Stimulated activated CD8-positive, alpha-beta memory T cell treated with anti-CD3 and anti-CD28 coated beads, Interleukin-7, amount 100 ng/mL, for 24 hours (primary cell): ENCODE results near the gene ZNF441.
"Not testable (repeated sequence)": the region's sequence is repeated elsewhere in the genome, so short reads cannot be mapped to it uniquely, and the experiment has no call there.

ENCODE experiments used
- DNase-seq: peaks from one replicate; pipeline ENCODE4 v3.0.0-alpha.2; 2020; ENCODE audit warnings: low read depth

Gene ZNF441

DNA sequence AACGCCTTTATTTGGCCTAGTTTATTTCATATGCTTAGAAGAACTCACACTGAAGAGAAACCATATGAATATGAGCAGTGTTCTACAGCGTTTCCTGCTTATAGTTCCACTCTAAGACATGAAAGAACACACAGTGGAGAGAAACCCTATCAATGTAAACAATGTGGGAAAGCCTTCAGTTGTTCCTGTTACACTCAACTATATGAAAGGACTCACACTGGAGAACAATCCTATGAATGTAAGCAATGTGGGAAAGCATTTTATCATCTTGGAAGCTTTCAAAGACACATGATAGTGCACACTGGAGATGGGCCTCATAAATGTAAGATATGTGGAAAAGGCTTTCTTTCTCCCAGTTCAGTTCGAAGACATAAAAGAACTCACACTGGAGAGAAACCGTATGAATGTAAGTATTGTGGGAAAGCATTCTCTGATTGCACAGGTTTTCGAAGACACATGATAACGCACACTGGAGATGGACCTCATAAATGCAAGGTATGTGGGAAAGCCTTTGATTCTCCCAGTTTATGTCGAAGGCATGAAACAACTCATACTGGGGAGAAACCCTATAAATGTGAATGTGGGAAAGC is 13.7 kb downstream of the ZNF441 start:
- no peak for DNase-seq

DNA sequence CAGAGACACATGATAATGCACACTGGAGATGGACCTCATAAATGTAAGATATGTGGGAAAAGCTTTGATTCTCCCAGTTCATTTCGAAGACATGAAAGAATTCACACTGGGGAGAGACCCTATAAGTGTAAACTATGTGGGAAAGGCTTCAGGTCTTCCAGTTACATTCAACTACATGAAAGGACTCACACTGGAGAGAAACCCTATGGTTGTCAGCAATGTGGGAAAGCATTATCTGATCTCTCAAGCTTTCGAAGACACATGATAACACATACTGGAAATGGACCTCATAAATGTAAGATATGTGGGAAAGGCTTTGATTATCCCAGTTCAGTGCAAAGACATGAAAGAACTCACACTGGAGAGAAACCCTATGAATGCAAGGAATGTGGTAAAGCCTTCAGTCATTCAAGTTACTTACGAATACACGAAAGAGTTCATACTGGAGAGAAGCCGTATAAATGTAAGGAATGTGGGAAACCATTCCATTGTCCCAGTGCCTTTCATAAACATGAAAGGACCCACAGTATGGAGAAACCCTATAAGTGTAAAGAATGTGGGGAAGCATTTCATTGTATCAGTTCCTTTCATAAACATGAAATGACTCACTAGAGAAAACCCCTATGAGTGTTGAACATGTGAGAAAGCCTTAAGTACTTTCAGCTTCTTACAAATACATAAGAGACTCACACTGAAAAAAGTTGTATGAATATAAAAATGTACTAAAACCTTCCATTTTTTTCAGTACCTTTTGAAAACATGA is 14.7 kb downstream of the ZNF441 start:
- no peak for DNase-seq

DNA sequence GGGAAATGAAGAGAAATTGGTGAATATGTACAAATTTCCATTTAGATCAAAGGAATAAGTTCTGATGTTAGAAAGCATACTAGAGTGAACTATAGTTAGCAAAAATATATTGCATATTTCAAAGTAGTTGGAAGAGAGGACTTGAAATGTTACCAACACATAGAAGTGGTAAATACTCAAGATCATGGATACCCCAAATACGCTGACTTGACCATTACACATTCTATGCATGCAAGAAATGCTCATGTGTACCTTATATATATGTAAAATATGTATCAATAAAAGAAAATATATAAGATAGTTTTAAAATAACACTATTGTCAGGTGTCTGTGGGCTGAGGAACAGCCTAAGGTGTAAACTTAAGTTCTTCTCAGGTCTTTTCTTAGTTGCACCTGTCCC is 17.0 kb downstream of the ZNF441 start:
- no peak for DNase-seq

DNA sequence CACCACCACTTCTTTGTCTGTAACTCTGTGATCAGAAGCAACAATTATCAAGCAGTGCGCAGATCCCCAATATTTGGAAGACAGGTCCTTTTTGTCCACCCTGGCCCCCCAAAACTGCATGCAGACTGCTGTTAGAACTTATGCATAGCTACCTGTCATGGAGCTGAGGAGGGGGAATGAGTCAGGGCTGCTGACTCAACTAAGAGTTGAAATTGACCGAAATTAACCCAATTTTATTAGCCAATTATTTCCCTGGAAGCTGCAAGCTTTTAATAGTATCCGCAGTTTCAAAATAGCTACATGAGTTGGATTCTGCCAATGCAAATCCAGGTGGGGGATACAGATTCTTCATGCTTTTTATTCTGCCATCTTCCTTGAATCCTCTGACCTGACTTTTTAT is 17.6 kb downstream of the ZNF441 start:
- DNase-seq = no peak

DNA sequence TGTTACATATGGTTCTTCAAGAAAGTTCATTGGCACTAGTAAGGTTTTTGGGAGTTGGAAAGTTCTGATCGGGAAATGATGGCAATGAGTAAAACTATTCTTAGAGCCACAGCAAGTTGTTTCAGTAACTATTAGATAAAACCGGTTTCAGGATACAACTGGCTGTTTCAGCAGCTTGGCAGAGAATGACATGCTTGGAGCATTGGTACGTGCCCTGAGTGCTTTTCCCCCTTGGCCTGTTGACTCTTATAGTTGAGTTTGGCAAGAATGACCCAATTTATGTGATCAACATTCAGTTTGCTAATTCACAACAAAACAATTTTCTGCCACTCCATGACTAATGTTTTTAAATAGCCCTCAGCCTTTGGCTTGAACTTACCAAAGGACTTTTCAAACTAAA is 20.7 kb downstream of the ZNF441 start:
- DNase-seq = no peak

DNA sequence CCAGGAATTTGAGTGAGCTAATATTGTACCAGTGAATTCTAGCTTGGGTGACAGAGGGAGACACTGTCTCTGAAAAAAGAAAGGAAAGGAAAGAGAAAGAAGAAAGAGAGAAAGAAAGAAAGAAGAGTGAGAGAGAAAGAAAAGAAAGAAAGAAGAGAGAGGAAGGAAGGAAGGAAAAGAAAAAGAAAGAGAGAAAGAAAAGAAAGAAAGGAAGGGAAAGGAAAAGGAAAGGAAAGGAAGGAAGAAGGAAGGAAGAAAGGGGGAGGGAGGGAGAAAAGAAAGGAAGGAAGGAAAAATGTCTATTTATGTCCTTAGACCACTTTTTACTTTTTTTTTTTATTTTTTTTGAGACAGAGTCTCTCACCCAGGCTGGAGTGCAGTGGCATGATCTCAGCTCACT is 26.1 kb downstream of the ZNF441 start:
- no peak for DNase-seq

DNA sequence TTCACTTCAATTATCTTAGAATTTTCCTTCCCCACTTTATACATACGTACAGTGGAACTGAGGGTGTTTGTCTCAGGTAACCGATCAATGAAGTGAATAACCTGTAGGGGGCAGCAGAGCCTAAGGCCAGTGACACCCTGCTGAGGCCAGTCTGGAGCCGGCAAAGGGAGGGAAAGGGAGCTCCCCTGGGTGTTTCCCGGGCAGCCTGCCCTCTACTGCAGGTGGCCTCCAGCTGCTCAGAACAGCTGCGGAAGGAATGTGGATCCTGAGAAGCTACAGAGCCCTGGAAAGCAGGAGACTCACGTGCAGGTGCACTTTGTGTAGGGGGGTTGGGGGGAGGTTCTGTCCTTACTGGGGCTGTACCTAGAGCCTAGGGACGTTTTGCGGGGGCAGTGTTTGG is 30.7 kb downstream of the ZNF441 start:
- DNase-seq = no peak

DNA sequence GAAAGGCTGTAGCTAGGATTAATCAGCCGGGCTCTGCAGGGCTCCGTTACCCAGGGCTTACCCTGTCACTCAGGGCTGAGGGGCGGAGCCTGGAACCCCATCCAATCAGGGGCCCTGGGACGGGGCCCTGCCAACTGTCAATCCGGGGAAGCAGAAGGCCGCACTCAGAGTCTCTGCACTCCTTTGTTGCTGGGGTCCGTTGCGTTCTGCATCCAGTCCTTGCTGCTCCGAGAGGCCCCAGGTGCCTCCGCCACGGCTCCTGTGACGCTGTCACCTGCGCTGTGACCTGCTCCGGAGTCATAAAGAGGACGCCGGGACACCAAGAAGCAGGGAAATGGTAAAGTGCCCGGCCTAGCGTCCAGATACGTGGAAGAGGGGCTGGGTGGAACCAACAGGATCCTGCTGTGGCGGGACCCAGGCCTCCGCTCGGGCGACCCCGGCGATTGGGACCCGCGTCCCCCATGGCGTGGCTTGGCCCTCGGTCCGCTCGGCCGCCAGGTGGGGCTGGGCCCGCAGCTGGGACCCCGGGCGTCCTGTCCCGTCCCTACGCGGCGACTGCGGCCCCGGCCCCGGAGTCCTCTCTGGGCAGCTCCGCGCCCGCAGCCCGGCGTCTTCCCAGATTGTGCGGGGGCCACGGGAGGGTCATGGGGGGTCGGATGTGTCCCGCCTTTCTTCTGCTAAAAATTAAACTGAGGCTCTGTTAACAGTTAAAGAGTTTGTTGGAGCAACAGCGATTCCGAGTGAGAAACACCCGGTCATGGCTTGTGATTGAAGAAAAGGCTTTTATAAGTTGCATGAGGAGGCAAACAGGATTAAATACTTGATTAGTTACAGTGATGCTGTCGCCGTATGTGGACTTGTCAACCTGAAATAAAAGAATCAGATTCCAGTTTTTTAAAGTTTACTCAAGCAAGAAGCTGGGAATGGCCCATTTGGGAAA is 31.9 kb downstream of the ZNF441 start, which contains the start of gene ZNF491:
Gene ZNF491, plus strand, starts transcription at position 133 of the 940 bp plus-strand sequence. CDS start 7,431 bp downstream, outside the sequence.
- DNase-seq = peak; percentile 77

DNA sequence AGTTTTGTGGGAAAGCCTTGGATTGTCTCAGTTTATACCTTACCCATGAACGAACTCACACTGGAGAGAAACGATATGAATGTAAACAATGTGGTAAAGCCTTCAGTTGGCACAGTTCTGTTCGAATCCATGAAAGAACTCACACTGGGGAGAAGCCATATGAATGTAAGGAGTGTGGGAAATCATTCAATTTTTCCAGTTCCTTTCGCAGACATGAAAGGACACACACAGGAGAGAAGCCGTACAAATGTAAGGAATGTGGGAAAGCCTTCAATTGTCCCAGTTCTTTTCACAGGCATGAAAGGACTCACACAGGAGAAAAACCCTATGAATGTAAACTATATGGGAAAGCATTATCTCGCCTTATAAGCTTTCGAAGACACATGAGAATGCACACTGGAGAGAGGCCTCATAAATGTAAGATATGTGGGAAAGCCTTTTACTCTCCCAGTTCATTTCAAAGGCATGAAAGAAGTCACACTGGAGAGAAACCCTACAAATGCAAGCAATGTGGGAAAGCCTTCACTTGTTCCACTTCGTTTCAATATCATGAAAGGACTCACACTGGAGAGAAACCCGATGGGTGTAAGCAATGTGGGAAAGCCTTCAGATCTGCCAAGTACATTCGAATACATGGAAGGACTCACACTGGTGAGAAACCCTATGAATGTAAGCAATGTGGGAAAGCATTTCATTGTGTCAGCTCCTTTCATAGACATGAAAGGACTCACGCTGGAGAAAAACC is 39.7 kb downstream of the ZNF441 start:
- no peak for DNase-seq

DNA sequence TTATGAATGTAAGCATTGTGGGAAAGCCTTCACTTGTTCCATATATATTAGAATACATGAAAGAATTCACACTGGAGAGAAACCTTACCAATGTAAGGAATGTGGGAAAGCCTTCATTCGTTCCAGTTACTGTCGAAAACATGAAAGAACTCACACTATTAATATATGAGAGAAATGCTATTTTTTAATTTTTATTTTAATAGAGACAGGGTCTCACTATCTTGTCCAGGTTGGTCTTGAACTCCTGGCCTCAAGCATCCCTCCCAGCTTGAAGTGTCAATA is 40.2 kb downstream of the ZNF441 start:
- DNase-seq = no peak

DNA sequence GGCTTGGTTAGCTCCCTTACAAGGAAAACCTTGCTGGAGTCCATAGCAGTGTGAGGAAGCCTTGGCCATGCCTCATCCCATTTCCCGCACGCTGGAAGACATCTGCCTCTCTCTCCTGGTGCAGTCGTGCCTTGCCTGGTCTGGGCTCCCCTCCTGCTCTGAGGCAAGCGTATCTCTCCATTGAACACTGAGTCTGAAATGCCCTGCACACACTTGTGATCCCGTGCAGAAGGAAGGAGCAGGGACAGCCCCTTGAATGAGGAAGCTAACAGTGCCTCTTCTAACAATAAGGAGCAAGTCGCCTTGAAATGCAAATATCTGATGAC is 46.9 kb downstream of the ZNF441 start:
- DNase-seq = no peak

DNA sequence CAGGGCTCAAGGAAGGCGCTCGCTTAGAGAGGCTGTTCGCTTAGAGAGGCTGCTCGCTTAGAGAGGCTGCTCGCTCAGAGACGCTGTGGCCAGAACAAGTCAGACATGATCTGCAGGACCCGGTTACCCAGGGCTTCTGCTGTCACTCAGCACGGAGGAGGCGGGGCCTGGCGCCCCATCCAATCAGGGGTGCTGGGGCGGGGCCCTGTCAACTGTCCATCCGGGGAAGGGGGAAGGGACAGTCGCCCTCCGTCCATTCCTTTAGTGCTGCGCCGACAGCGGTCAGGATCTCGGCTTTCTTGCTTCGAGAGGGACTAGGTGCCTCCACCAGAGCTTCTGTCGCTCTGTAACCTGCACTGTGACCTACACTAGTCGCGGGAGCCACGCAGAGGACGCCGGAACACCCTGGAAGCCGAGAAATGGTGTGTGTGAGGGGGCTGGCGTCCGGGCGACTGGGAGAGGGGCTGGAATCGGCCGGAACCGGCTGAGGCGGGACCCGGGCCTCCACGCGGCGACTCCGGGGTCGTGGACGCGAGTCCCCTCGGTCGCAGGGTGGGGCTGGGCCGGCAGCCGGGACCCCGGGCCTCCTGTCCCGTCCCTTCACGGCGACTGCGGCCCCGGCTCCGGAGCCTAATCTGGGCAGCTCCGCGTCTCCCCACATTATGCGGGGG is 47.4 kb downstream of the ZNF441 start, which contains the start of gene ZNF440:
Gene ZNF440, plus strand, starts transcription at position 245 of the 671 bp plus-strand sequence. Its CDS starts 175 bp downstream, at position 420.
- DNase-seq = peak; percentile 79

DNA sequence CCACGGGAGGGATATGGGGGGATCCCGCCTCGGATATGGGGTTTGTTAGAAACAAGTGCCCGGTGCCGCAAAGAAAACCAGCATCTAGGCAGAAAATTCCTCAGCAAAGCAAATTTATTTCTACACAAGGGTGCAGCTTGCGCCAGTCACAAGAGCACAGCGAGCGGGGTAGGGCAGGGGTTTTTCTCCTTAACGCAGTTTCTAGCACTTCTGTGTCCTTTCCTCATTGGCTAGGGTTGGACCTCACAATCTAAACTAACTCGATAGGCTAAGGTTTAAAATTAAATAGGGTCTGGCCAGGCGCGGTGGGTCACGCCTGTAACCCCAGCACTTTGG is 47.9 kb downstream of the ZNF441 start:
- DNase-seq = no peak

DNA sequence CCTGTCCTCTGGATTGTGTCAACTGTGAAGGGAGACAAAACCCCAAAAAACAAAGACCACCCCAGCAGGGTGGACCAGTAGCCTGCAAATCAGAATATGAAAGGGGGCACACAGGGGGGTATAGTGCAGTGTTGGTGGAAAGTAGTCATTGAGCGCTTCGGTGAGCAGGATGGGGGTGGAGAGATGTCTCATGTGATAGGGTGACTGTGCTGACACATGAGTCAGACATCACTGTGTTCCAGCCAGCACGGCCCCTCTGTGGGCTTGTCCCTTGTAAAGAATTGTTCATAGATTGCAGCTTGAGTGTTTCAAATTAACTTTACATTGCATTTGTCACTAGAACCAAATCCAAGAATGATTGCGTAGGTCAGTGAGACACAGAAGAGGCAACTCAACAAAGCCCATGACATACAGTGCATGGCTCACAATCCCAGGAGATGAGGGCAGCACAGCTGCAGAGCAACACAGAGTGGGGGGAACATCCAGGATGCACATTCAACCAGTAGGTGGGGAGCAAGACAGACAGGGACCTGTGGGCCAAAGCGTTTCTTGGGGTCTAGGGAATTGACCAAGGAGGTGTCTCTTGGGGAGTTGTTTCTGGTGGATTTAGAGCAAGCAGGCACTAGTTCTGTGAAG is 54.8 kb downstream of the ZNF441 start:
- DNase-seq = no peak

DNA sequence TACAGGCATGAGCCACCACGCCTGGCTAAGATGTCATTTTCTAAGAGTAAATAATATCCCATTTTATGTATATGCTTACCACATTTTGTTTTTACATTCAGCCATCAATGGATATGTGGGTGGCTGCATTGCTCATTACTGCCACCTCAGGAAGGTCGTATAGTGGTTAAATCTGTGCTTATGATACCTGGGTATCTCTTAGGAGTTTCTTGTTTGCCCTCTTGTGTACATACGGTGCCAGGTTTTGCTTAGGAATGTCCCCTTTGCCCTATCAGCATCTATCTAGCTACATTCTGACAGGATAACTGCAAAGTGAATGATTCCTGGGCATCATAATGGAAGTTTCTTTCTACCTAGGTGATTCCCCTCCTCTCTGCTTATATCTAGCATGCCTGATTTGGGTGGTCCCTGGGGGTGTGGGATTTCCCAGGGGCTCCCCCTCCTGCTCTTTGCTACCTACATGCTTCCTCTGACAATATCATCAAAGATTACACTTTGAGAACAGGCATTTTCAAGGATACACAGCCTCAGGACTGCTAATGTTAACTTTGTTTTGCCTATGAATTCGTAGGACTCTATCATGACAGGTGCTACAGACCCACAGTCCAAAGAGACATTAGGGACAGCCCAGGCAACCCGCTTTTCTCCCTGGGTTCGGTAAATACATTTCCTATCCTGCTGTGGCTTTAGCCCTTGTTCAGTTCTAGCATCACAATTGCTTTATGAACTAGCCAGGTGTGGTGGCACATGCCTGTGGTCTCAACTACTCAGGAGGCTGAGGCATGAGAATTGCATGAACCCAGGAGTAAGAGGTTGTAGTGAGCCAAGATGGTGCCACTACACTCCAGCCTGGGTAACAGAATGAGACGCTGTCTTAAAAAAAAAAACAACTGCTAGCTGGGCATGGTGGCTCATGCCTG is 62.4 kb downstream of the ZNF441 start:
- not testable (repeated sequence) for DNase-seq

DNA sequence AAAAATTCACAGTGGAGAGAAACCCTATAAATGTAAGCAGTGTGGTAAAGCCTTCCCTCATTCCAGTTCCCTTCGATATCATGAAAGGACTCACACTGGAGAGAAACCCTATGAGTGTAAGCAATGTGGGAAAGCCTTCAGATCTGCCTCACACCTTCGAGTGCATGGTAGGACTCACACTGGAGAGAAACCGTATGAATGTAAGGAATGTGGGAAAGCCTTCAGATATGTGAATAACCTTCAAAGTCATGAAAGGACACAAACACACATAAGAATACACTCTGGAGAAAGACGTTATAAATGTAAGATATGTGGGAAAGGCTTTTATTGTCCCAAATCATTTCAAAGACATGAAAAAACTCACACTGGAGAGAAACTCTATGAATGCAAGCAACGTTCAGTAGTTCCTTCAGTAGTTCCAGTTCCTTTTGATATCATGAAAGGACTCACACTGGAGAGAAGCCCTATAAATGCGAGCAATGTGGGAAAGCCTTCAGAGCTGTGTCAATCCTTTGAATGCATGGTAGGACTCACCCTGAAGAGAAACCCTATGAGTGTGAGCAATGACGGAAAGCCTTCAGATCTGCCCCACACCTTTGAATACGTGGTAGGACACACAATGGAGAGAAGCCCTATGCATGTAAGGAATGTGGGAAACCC is 65.6 kb downstream of the ZNF441 start:
- no peak for DNase-seq

DNA sequence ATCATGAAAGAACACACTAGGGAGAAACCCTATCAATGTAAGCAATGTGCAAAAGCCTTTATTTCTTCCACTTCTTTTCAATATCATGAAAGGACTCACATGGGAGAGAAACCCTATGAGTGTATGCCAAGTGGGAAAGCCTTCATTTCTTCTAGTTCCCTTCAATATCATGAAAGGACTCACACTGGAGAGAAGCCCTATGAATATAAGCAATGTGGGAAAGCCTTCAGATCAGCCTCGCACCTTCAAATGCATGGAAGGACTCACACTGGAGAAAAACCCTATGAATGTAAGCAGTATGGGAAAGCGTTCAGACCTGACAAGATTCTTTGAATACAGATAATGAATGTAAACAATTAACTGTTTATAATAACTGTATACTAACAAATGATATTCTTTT is 66.7 kb downstream of the ZNF441 start:
- DNase-seq = no peak
